C4-2B (cell line): ENCODE data around the gene HTR4.
"Not testable (repeated sequence)": the region's sequence is repeated elsewhere in the genome, so short reads cannot be mapped to it uniquely, and the experiment has no call there.

ENCODE experiments used
- ZFX ChIP-seq: fragments of 450-650 bp; IDR thresholded peaks from 2 replicates; pipeline ENCODE4 v1.6.1; 2017
- TF ChIP-seq, protein P1 (sequence below): fragments of 450-650 bp; conservative IDR thresholded peaks from 2 replicates; pipeline ENCODE4 v1.5.1; 2017; ENCODE audit warnings: mild to moderate bottlenecking

- TF ChIP-seq, protein P1, sequence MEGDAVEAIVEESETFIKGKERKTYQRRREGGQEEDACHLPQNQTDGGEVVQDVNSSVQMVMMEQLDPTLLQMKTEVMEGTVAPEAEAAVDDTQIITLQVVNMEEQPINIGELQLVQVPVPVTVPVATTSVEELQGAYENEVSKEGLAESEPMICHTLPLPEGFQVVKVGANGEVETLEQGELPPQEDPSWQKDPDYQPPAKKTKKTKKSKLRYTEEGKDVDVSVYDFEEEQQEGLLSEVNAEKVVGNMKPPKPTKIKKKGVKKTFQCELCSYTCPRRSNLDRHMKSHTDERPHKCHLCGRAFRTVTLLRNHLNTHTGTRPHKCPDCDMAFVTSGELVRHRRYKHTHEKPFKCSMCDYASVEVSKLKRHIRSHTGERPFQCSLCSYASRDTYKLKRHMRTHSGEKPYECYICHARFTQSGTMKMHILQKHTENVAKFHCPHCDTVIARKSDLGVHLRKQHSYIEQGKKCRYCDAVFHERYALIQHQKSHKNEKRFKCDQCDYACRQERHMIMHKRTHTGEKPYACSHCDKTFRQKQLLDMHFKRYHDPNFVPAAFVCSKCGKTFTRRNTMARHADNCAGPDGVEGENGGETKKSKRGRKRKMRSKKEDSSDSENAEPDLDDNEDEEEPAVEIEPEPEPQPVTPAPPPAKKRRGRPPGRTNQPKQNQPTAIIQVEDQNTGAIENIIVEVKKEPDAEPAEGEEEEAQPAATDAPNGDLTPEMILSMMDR = not testable (repeated sequence)
- not testable (repeated sequence) for TF ChIP-seq ZFX
Measured at GRCh38 chr5:148673704-148674103, 19.4 kb upstream of the HTR4 start.
